ENCODE measurements around the gene DDX53.

GRCh38 chrX:22952010-22952409 is 47.8 kb upstream of the DDX53 start:
- TF ChIP-seq CTCF (IDR thresholded peaks at IDR 0.05; ENCODE audit: insufficient read depth, low read length, poor library complexity, severe bottlenecking) = no peak
- TF ChIP-seq EZH2phosphoT487 (conservative IDR thresholded peaks at IDR 0.05; ENCODE audit: low read length) = no peak
